Hematopoietic multipotent progenitor cell treated with erythropoietin and hydrocortisone succinate and interleukin-3 and kit ligand, for 8 days (in vitro differentiated cells): ENCODE data around the gene MRGPRX3.

Source experiments
- DNase-seq: peaks from one replicate; pipeline ENCODE4 v3.0.0-alpha.2; 2015

The MRGPRX3 gene

GRCh38 chr11:18171377-18172000 is 39.1 kb downstream of the MRGPRX3 start:
- peak; percentile 42 for DNase-seq

- no peak for DNase-seq
Measured at GRCh38 chr11:18172666-18173065, 40.3 kb downstream of the MRGPRX3 start, which contains the start of gene MRGPRX4. MRGPRX4 (plus strand) TSS chr11:18172837; CDS start chr11:18173257, 420 bp downstream.

GRCh38 chr11:18173225-18173866 is 41.0 kb downstream of the MRGPRX3 start:
- no peak for DNase-seq
